GM23248 (cell line): ENCODE results near the gene ADAMTSL4. TPM values are rescaled to one million over a fixed set of nuclear protein-coding genes. Genes with fewer than 3 reads are reported as not detected.
"Not testable (repeated sequence)": the region's sequence is repeated elsewhere in the genome, so short reads cannot be mapped to it uniquely, and the experiment has no call there.

Experiments used
- DNase-seq: peaks from one replicate; pipeline ENCODE4 v3.0.0-alpha.2; 2015
- H2AFZ ChIP-seq: fragments of 200-600 bp; sonication (generic); 2 replicates; pipeline ENCODE4 v1.6.1; 2016; ENCODE audit warnings: antibody characterized with exemption
- H3F3A ChIP-seq: fragments of 200-600 bp; sonication (generic); 2 replicates; pipeline ENCODE4 v1.6.1; 2016; ENCODE audit warnings: mild to moderate bottlenecking, antibody characterized with exemption, mixed run types; ENCODE audit not compliant: insufficient read depth
- H3K27ac ChIP-seq: fragments of 200-600 bp; sonication (generic); 2 replicates; pipeline ENCODE4 v1.5.1; 2016; ENCODE audit warnings: mild to moderate bottlenecking
- H3K27me3 ChIP-seq: fragments of 200-600 bp; sonication (generic); replicated peaks from 2 replicates; pipeline ENCODE4 v1.6.1; 2016; ENCODE audit warnings: mild to moderate bottlenecking; ENCODE audit not compliant: insufficient read depth
- H3K36me3 ChIP-seq: fragments of 200-600 bp; sonication (generic); 2 replicates; pipeline ENCODE4 v1.6.1; 2016; ENCODE audit warnings: low read depth, mild to moderate bottlenecking
- H3K4me1 ChIP-seq: fragments of 200-600 bp; sonication (generic); 2 replicates; pipeline ENCODE4 v1.6.1; 2016; ENCODE audit warnings: mild to moderate bottlenecking; ENCODE audit not compliant: insufficient read depth
- H3K4me2 ChIP-seq: fragments of 200-600 bp; sonication (generic); one replicate; pipeline ENCODE4 v1.6.1; 2016; ENCODE audit warnings: mild to moderate bottlenecking; ENCODE audit not compliant: unreplicated experiment
- H3K4me3 ChIP-seq: fragments of 200-600 bp; sonication (generic); 2 replicates; pipeline ENCODE4 v1.5.1; 2016; ENCODE audit warnings: mild to moderate bottlenecking
- H3K79me2 ChIP-seq: fragments of 200-600 bp; sonication (generic); 2 replicates; pipeline ENCODE4 v1.6.1; 2016; ENCODE audit warnings: mild to moderate bottlenecking; ENCODE audit not compliant: insufficient read depth
- H3K9ac ChIP-seq: fragments of 200-600 bp; sonication (generic); 2 replicates; pipeline ENCODE4 v1.6.1; 2016; ENCODE audit warnings: mild to moderate bottlenecking
- H3K9me2 ChIP-seq: fragments of 200-600 bp; sonication (generic); 2 replicates; pipeline ENCODE4 v1.6.1; 2016; ENCODE audit warnings: mixed run types, mild to moderate bottlenecking, moderate library complexity; ENCODE audit not compliant: insufficient read depth
- H3K9me3 ChIP-seq: fragments of 200-600 bp; sonication (generic); one replicate; pipeline ENCODE4 v1.6.1; 2017; ENCODE audit warnings: low read depth
- H4K20me1 ChIP-seq: fragments of 200-600 bp; sonication (generic); 2 replicates; pipeline ENCODE4 v1.6.0; 2016; ENCODE audit not compliant: insufficient read depth
- EZH2 ChIP-seq: fragments of 200-600 bp; sonication (generic); IDR thresholded peaks from 2 replicates; pipeline ENCODE4 v1.6.1; 2018; ENCODE audit warnings: antibody characterized with exemption, mild to moderate bottlenecking; ENCODE audit not compliant: insufficient read depth, poor library complexity, severe bottlenecking
- EZH2phosphoT487 ChIP-seq: fragments of 200-600 bp; sonication (generic); IDR thresholded peaks from 2 replicates; pipeline ENCODE4 v1.6.1; 2018; ENCODE audit warnings: antibody characterized with exemption, moderate library complexity, mild to moderate bottlenecking, low read depth; ENCODE audit not compliant: insufficient read depth
- WGBS, 2 experiments: methylation state at CpG; one replicate each; pipeline ENCODE4 v1.1.6; 2015 to 2017; ENCODE audit warnings: low lambda C conversion rate in 2 of 2, low coverage in 1 of 2; ENCODE audit errors: missing lambda C conversion rate in 2 of 2; 5-methylcytosine and 5-hydroxymethylcytosine counted together
- in situ Hi-C: fragments of 300-500 bp; cut with MboI; formaldehyde crosslinking; loops from 2 replicates; pipeline ENCODE4 v1.15.0; 2020
- polyA plus RNA-seq: library from polyadenylated mRNA; unstranded; fragments of >200 nt; fragmentation: Nextera tagmentation; extraction: Ambion mirVana; gene quantifications from 2 replicates; pipeline ENCODE4 v1.2.1, GENCODE V29; 2016
- total RNA-seq: library from RNA; depleted of rRNA; stranded (reverse); fragments of >200 nt; shearing (Covaris generic); gene quantifications from 2 replicates; pipeline ENCODE4 v1.2.3, GENCODE V29; 2014

Gene ADAMTSL4
- total and polyA plus RNA-seq, 2 experiments from 2014 or later: 27.6 to 45.4 TPM

- peaks cover 6% of the 10 kb centered on the region; the same call in 1 of the 2 replicates for H4K20me1 ChIP-seq
- no peak overlapping the region for H3K4me2 ChIP-seq
- peaks cover 28% of the 10 kb centered on the region for H3F3A ChIP-seq
- H2AFZ ChIP-seq: no peak overlapping the region
- H3K27me3 ChIP-seq: no peaks in the 10 kb centered on the region
- DNase-seq: peak; percentile 38
- H3K9me2 ChIP-seq: no peaks in the 10 kb centered on the region
- H3K9me3 ChIP-seq: no peaks in the 10 kb centered on the region
- peaks cover 12% of the 10 kb centered on the region for H3K4me1 ChIP-seq
- in situ Hi-C loops: no loop called here
- H3K36me3 ChIP-seq: peaks cover 10% of the 10 kb centered on the region
- H3K79me2 ChIP-seq: peaks cover 43% of the 10 kb centered on the region
- no peak overlapping the region for H3K27ac ChIP-seq
- no peak overlapping the region for H3K4me3 ChIP-seq
- H3K9ac ChIP-seq: no peak overlapping the region
- TF ChIP-seq EZH2 (no peak), EZH2phosphoT487 (no peak)
- 100% methylated on average over 2 of the region's 2 CpGs for WGBS, 2 experiments
Observed at GRCh38 chr1:150582371-150582770, 33.2 kb downstream of the ADAMTSL4 start.

- no peak overlapping the region for H2AFZ ChIP-seq
- H3F3A ChIP-seq: peaks cover 16% of the 10 kb centered on the region; the same call in 1 of the 2 replicates
- DNase-seq: peak; percentile 85
- H3K4me3 ChIP-seq: no peak overlapping the region
- H4K20me1 ChIP-seq: no peaks in the 10 kb centered on the region
- no peaks in the 10 kb centered on the region for H3K9me3 ChIP-seq
- no peaks in the 10 kb centered on the region for H3K79me2 ChIP-seq
- no peak overlapping the region for H3K9ac ChIP-seq
- 94 to 95% methylated on average over 7 of the region's 7 CpGs for WGBS, 2 experiments
- peak overlapping the region; percentile 37 for H3K27ac ChIP-seq
- peaks cover 9% of the 10 kb centered on the region; the same call in 1 of the 2 replicates for H3K4me1 ChIP-seq
- H3K4me2 ChIP-seq: no peak overlapping the region
- TF ChIP-seq EZH2phosphoT487 (no peak), EZH2 (no peak)
- H3K27me3 ChIP-seq: no peaks in the 10 kb centered on the region
- in situ Hi-C loops: no loop called here
- no peaks in the 10 kb centered on the region for H3K9me2 ChIP-seq
- no peaks in the 10 kb centered on the region for H3K36me3 ChIP-seq
Observed at GRCh38 chr1:150596095-150596892, 47.1 kb downstream of the ADAMTSL4 start.

GRCh38 chr1:150596976-150597375 is 47.8 kb downstream of the ADAMTSL4 start:
- TF ChIP-seq EZH2phosphoT487: no peak
- no peak for TF ChIP-seq EZH2
- no peak overlapping the region for H3K4me2 ChIP-seq

GRCh38 chr1:150598346-150598745 is 49.1 kb downstream of the ADAMTSL4 start:
- H3K9ac ChIP-seq, H3K4me3 ChIP-seq, H3K9me3 ChIP-seq, H3K9me2 ChIP-seq, H3K36me3 ChIP-seq, H2AFZ ChIP-seq, H3K4me1 ChIP-seq, in situ Hi-C loops, DNase-seq, H4K20me1 ChIP-seq, H3K27me3 ChIP-seq, H3K4me2 ChIP-seq, H3K27ac ChIP-seq, H3K79me2 ChIP-seq: not testable (repeated sequence)
- peaks cover 19% of the 10 kb centered on the region for H3F3A ChIP-seq
- WGBS, 2 experiments: 78 to 83% methylated on average over 4 of the region's 4 CpGs

More at GRCh38 chr1:150596976-150597375, 47.8 kb downstream of the ADAMTSL4 start:
- Histone ChIP-seq H3K4me1 (peaks cover 9% of the 10 kb centered on the region; the same call in 1 of the 2 replicates), H4K20me1 (no peaks in the 10 kb centered on the region), H3K27me3 (no peaks in the 10 kb centered on the region), H3K36me3 (no peaks in the 10 kb centered on the region), H3K9me2 (no peaks in the 10 kb centered on the region), H3K79me2 (no peaks in the 10 kb centered on the region), H3F3A (peaks cover 16% of the 10 kb centered on the region; the same call in 1 of the 2 replicates), H3K9ac (no peak overlapping the region), H2AFZ (no peak overlapping the region), H3K27ac (no peak overlapping the region), H3K9me3 (no peaks in the 10 kb centered on the region), H3K4me3 (no peak overlapping the region)
- 69 to 78% methylated on average over 3 of the region's 3 CpGs for WGBS, 2 experiments
- in situ Hi-C loops: no loop called here
- DNase-seq: no peak

GRCh38 chr1:150601540-150601939 is 52.3 kb downstream of the ADAMTSL4 start:
- Histone ChIP-seq H3K27ac (no peak overlapping the region), H3K27me3 (no peaks in the 10 kb centered on the region), H3K9me3 (no peaks in the 10 kb centered on the region), H3K79me2 (peaks cover 21% of the 10 kb centered on the region), H3K4me3 (no peak overlapping the region), H3K36me3 (no peaks in the 10 kb centered on the region), H3K9me2 (no peaks in the 10 kb centered on the region), H2AFZ (no peak overlapping the region), H3K4me2 (no peak overlapping the region), H4K20me1 (no peaks in the 10 kb centered on the region), H3F3A (peaks cover 23% of the 10 kb centered on the region), H3K9ac (no peak overlapping the region), H3K4me1 (peaks cover 21% of the 10 kb centered on the region)
- in situ Hi-C loops: no loop called here
- TF ChIP-seq EZH2phosphoT487 (no peak), EZH2 (no peak)
- no peak for DNase-seq

GRCh38 chr1:150602372-150602771 is 53.2 kb downstream of the ADAMTSL4 start:
- DNase-seq, H4K20me1 ChIP-seq, H3K4me2 ChIP-seq, H3K36me3 ChIP-seq, H3K9ac ChIP-seq, H3K27me3 ChIP-seq, H2AFZ ChIP-seq, H3K4me3 ChIP-seq, H3K9me2 ChIP-seq, H3K27ac ChIP-seq, in situ Hi-C loops, H3K9me3 ChIP-seq: not testable (repeated sequence)
- H3K4me1 ChIP-seq: peaks cover 20% of the 10 kb centered on the region
- peaks cover 30% of the 10 kb centered on the region for H3K79me2 ChIP-seq
- WGBS, 2 experiments: 89 to 91% methylated on average over 11 to 12 of the region's 12 CpGs
- H3F3A ChIP-seq: peaks cover 15% of the 10 kb centered on the region
